H9 (cell line): ENCODE data around the gene NRP1. TPM values are rescaled to one million over a fixed set of nuclear protein-coding genes. Genes with fewer than 3 reads are reported as not detected.

Experiments
- DNase-seq: peaks from one replicate; pipeline ENCODE4 v3.0.0-alpha.2; 2017
- H2AFZ ChIP-seq: one replicate; pipeline ENCODE4 v1.6.1; 2013; ENCODE audit warnings: mild to moderate bottlenecking, low read length, control low read depth, moderate library complexity
- H2AK5ac ChIP-seq: 2 replicates; pipeline ENCODE4 v1.6.1; 2013; ENCODE audit warnings: low read length, control low read depth, mixed read lengths; ENCODE audit not compliant: insufficient read length
- H2BK120ac ChIP-seq: one replicate; pipeline ENCODE4 v1.6.1; 2013; ENCODE audit warnings: low read depth, mild to moderate bottlenecking, low read length, control low read depth, inconsistent platforms; ENCODE audit not compliant: poor library complexity, severe bottlenecking
- H2BK12ac ChIP-seq: 2 replicates; pipeline ENCODE4 v1.6.1; 2013; ENCODE audit warnings: low read length, control low read depth, mixed read lengths, low read depth; ENCODE audit not compliant: insufficient read length
- H2BK15ac ChIP-seq: 2 replicates; pipeline ENCODE4 v1.6.1; 2013; ENCODE audit warnings: low read depth, low read length, control low read depth
- H2BK20ac ChIP-seq: one replicate; pipeline ENCODE4 v1.6.1; 2013; ENCODE audit warnings: low read depth, mild to moderate bottlenecking, low read length, control low read depth, inconsistent platforms; ENCODE audit not compliant: poor library complexity, severe bottlenecking
- H2BK5ac ChIP-seq: 2 replicates; pipeline ENCODE4 v1.6.1; 2013; ENCODE audit warnings: low read length, control low read depth, mixed read lengths; ENCODE audit not compliant: insufficient read length
- H3K14ac ChIP-seq: 2 replicates; pipeline ENCODE4 v1.6.1; 2013; ENCODE audit warnings: low read length, control low read depth; ENCODE audit not compliant: insufficient read depth
- H3K18ac ChIP-seq: 2 replicates; pipeline ENCODE4 v1.6.1; 2013; ENCODE audit warnings: low read depth, mild to moderate bottlenecking, mixed read lengths, low read length, control low read depth; ENCODE audit not compliant: insufficient read length
- H3K23ac ChIP-seq: 2 replicates; pipeline ENCODE4 v1.6.1; 2013; ENCODE audit warnings: low read length, control low read depth, mixed read lengths, low read depth; ENCODE audit not compliant: insufficient read length
- H3K23me2 ChIP-seq: 2 replicates; pipeline ENCODE4 v1.6.1; 2013; ENCODE audit warnings: low read depth, mild to moderate bottlenecking, mixed read lengths, low read length, control low read depth; ENCODE audit not compliant: insufficient read length, poor library complexity, severe bottlenecking
- H3K27ac ChIP-seq: 2 replicates; pipeline ENCODE4 v1.5.1; 2013; ENCODE audit warnings: low read length, control low read depth, mixed read lengths, low read depth; ENCODE audit not compliant: insufficient read length
- H3K27me3 ChIP-seq: 2 replicates; pipeline ENCODE4 v1.6.1; 2013; ENCODE audit warnings: low read length, control low read depth, inconsistent platforms; ENCODE audit not compliant: insufficient read depth
- H3K4ac ChIP-seq: 2 replicates; pipeline ENCODE4 v1.6.1; 2013; ENCODE audit warnings: low read depth, mild to moderate bottlenecking, control low read depth, inconsistent platforms, low read length, moderate library complexity
- H3K4me1 ChIP-seq: 2 replicates; pipeline ENCODE4 v1.6.1; 2013; ENCODE audit warnings: low read length, control low read depth, inconsistent platforms; ENCODE audit not compliant: insufficient read depth
- H3K4me2 ChIP-seq: 2 replicates; pipeline ENCODE4 v1.6.1; 2013; ENCODE audit warnings: low read length, control low read depth, mixed read lengths; ENCODE audit not compliant: insufficient read length, insufficient read depth
- H3K56ac ChIP-seq: 2 replicates; pipeline ENCODE4 v1.6.1; 2013; ENCODE audit warnings: low read depth, mild to moderate bottlenecking, mixed read lengths, low read length, control low read depth; ENCODE audit not compliant: insufficient read length
- H3K79me1 ChIP-seq: 2 replicates; pipeline ENCODE4 v1.6.1; 2013; ENCODE audit warnings: low read depth, mild to moderate bottlenecking, moderate library complexity, low read length, control low read depth, inconsistent platforms; ENCODE audit not compliant: insufficient read depth, poor library complexity, severe bottlenecking
- H3K79me2 ChIP-seq: 2 replicates; pipeline ENCODE4 v1.6.1; 2013; ENCODE audit warnings: low read length, control low read depth, inconsistent platforms; ENCODE audit not compliant: insufficient read depth
- H3K9ac ChIP-seq: 2 replicates; pipeline ENCODE4 v1.6.1; 2013; ENCODE audit warnings: low read length, control low read depth, mixed read lengths; ENCODE audit not compliant: insufficient read length; ENCODE audit errors: extremely low read depth
- H3K9me3 ChIP-seq: one replicate; pipeline ENCODE4 v1.6.1; 2013; ENCODE audit warnings: low read depth, low read length, inconsistent platforms; ENCODE audit not compliant: control insufficient read depth
- H3T11ph ChIP-seq: one replicate; pipeline ENCODE4 v1.6.1; 2013; ENCODE audit warnings: mild to moderate bottlenecking, low read length, control low read depth, inconsistent platforms
- H4K20me1 ChIP-seq: one replicate; pipeline ENCODE4 v1.6.1; 2013; ENCODE audit not compliant: control insufficient read depth, insufficient read length, insufficient read depth
- H4K5ac ChIP-seq: 2 replicates; pipeline ENCODE4 v1.6.1; 2013; ENCODE audit warnings: low read depth, mild to moderate bottlenecking, mixed read lengths, low read length, control low read depth; ENCODE audit not compliant: insufficient read length
- H4K8ac ChIP-seq: replicated peaks from 2 replicates; pipeline ENCODE4 v1.6.1; 2013; ENCODE audit warnings: low read length, control low read depth, mixed read lengths, low read depth; ENCODE audit not compliant: insufficient read length
- H4K91ac ChIP-seq: 2 replicates; pipeline ENCODE4 v1.6.1; 2013; ENCODE audit warnings: low read depth, mild to moderate bottlenecking, moderate library complexity, mixed read lengths, low read length, control low read depth; ENCODE audit not compliant: insufficient read length
- H3K27ac Mint-ChIP-seq, 3 experiments: 2 replicates in 2 of 3; 3 replicates in 1 of 3; pipeline ENCODE4 v1.8.0; 2020 to 2021; ENCODE audit warnings: mixed read lengths in 3 of 3, mild to moderate bottlenecking in 1 of 3, moderate library complexity in 1 of 3
- H3K27me3 Mint-ChIP-seq: 2 replicates; pipeline ENCODE4 v1.8.0; 2021; ENCODE audit warnings: low read depth, mild to moderate bottlenecking, moderate library complexity, mixed read lengths
- H3K36me3 Mint-ChIP-seq, 3 experiments: 2 replicates in 2 of 3; 3 replicates in 1 of 3; pipeline ENCODE4 v1.8.0; 2020 to 2021; ENCODE audit warnings: low read depth in 3 of 3, mixed read lengths in 3 of 3; ENCODE audit not compliant: insufficient read depth in 1 of 3
- H3K4me1 Mint-ChIP-seq, 2 experiments: 2 replicates each; pipeline ENCODE4 v1.8.0; 2020; ENCODE audit warnings: mixed read lengths in 2 of 2
- H3K4me3 Mint-ChIP-seq, 2 experiments: 2 replicates in 1 of 2; 3 replicates in 1 of 2; pipeline ENCODE4 v1.8.0; 2020 to 2021; ENCODE audit warnings: mild to moderate bottlenecking in 2 of 2, mixed read lengths in 2 of 2, moderate library complexity in 1 of 2
- H3K9me3 Mint-ChIP-seq, 2 experiments: 2 replicates in 1 of 2; 3 replicates in 1 of 2; pipeline ENCODE4 v1.8.0; 2020; ENCODE audit warnings: mild to moderate bottlenecking in 2 of 2, mixed read lengths in 2 of 2, moderate library complexity in 1 of 2
- WGBS: extraction: QIAGEN DNeasy Blood & Tissue Kit; methylation state at CpG from one replicate; pipeline ENCODE4 v1.1.7; 2013; ENCODE audit warnings: missing lambda C conversion rate, low lambda C conversion rate, mixed read lengths; ENCODE audit not compliant: insufficient read length; ENCODE audit errors: extremely low coverage; 5-methylcytosine and 5-hydroxymethylcytosine counted together
- total RNA-seq: library from RNA; stranded (reverse); gene quantifications from 2 replicates; pipeline ENCODE4 v1.2.1, GENCODE V29; 2021
- TF ChIP-seq, protein P1 (sequence below): fragments of 200-600 bp; sonication (generic); conservative IDR thresholded peaks from 3 replicates; pipeline ENCODE4 v1.8.0; 2021; ENCODE audit warnings: antibody characterized with exemption, mild to moderate bottlenecking

NRP1 gene
- total RNA-seq, 1 experiment from 2014 or later: 4.6 TPM

DNA sequence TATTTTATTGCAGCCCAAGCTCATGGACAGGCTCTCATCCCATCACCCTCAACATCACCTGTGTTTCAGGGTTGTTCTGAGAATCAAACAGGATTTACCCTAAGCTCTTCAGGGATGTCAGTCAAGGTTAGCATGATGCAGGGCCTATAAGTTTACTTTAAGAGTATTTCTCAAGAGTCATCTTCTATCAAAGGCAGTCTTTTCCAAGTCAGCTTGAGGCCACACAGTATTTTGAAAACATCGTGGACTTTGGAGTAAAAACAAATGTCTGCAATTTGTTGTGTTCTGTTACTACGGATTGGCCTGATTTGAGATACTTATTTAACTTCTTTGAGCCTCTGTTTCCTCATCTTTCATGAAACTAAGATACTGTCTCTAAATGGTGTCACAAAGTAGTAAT is 42.0 kb upstream of the NRP1 start:
- Histone ChIP-seq H3T11ph (no peak overlapping the region), H3K23ac (no peak overlapping the region), H4K8ac (no peak overlapping the region), H3K4me1 (no peaks in the 10 kb centered on the region), H2BK12ac (no peak overlapping the region), H4K5ac (no peak overlapping the region), H2BK120ac (no peak overlapping the region), H2BK15ac (no peak overlapping the region), H3K79me2 (no peaks in the 10 kb centered on the region), H2BK5ac (no peak overlapping the region), H3K4me2 (no peak overlapping the region), H3K9me3 (no peaks in the 10 kb centered on the region), H2BK20ac (no peak overlapping the region), H3K18ac (no peak overlapping the region), H3K23me2 (no peaks in the 10 kb centered on the region), H3K27ac (no peak overlapping the region), H2AFZ (no peak overlapping the region), H2AK5ac (no peak overlapping the region), H3K4ac (no peak overlapping the region), H3K9ac (no peak overlapping the region), H3K56ac (no peak overlapping the region), H4K20me1 (no peaks in the 10 kb centered on the region), H3K79me1 (no peaks in the 10 kb centered on the region), H4K91ac (no peak overlapping the region), H3K27me3 (no peaks in the 10 kb centered on the region), H3K14ac (no peak overlapping the region)
- TF ChIP-seq, protein P1, sequence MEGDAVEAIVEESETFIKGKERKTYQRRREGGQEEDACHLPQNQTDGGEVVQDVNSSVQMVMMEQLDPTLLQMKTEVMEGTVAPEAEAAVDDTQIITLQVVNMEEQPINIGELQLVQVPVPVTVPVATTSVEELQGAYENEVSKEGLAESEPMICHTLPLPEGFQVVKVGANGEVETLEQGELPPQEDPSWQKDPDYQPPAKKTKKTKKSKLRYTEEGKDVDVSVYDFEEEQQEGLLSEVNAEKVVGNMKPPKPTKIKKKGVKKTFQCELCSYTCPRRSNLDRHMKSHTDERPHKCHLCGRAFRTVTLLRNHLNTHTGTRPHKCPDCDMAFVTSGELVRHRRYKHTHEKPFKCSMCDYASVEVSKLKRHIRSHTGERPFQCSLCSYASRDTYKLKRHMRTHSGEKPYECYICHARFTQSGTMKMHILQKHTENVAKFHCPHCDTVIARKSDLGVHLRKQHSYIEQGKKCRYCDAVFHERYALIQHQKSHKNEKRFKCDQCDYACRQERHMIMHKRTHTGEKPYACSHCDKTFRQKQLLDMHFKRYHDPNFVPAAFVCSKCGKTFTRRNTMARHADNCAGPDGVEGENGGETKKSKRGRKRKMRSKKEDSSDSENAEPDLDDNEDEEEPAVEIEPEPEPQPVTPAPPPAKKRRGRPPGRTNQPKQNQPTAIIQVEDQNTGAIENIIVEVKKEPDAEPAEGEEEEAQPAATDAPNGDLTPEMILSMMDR: no peak
- H3K27ac Mint-ChIP-seq: no peak overlapping the region
- no peaks in the 10 kb centered on the region; a peak in 1 of 7 replicates for H3K36me3 Mint-ChIP-seq
- DNase-seq: no peak
- WGBS: no CpG with 5 or more reads among the region's 2 CpGs
- H3K4me1 Mint-ChIP-seq: peaks cover 3% of the 10 kb centered on the region in 2 experiments; a peak in 3 of 4 replicates
- no peak overlapping the region for H3K4me3 Mint-ChIP-seq
- H3K9me3 Mint-ChIP-seq: no peaks in the 10 kb centered on the region
- no peaks in the 10 kb centered on the region for H3K27me3 Mint-ChIP-seq
